ENCODE results near the gene ROR2. TPM values are rescaled to one million over a fixed set of nuclear protein-coding genes. Genes with fewer than 3 reads are reported as not detected.

ROR2 gene
- total and polyA plus RNA-seq, 2 experiments from 2014 or later: 8.1 to 18.8 TPM

GRCh38 chr9:91726406-91727100, 223.5 kb downstream of the ROR2 start:
- Mint-ChIP-seq H3K27ac (no peak overlapping the region), H3K9me3 (no peaks in the 10 kb centered on the region), H3K27me3 (ENCODE audit: insufficient read depth, low read depth, poor library complexity) (peaks cover 8% of the 10 kb centered on the region), H3K4me3 (no peak overlapping the region), H3K4me1 (peaks cover 4% of the 10 kb centered on the region; the same call in 1 of the 3 replicates), H3K36me3 (ENCODE audit: low read depth) (0 out of 3 replicates have a peak, but pooled peaks cover 3% of the 10 kb centered on the region)
- H3K79me2 ChIP-seq (replicated peaks; ENCODE audit: insufficient read depth): no peaks in the 10 kb centered on the region
- H3K4me2 ChIP-seq: no peak overlapping the region
- no peak overlapping the region for H3K4me3 ChIP-seq
- ATAC-seq (no peak), DNase-seq (ENCODE audit: low spot score) (no peak)
- H3K27ac ChIP-seq (ENCODE audit: low read depth): no peak overlapping the region
- H2AFZ ChIP-seq: no peak overlapping the region
- no peaks in the 10 kb centered on the region for H3K36me3 ChIP-seq (ENCODE audit: insufficient read depth)
- no peaks in the 10 kb centered on the region for H4K20me1 ChIP-seq (replicated peaks; ENCODE audit: insufficient read depth)
- no peaks in the 10 kb centered on the region for H3K9me2 ChIP-seq (ENCODE audit: insufficient read depth)
- H3K27me3 ChIP-seq (ENCODE audit: insufficient read depth): no peaks in the 10 kb centered on the region
- no peaks in the 10 kb centered on the region for H3K4me1 ChIP-seq (ENCODE audit: insufficient read depth)
- H3F3A ChIP-seq (replicated peaks; ENCODE audit: low read depth): no peaks in the 10 kb centered on the region
- TF ChIP-seq JUNB (IDR thresholded peaks at IDR 0.05; ENCODE audit: unreplicated experiment) (no peak), STAT1 (IDR thresholded peaks at IDR 0.05; ENCODE audit: unreplicated experiment) (no peak), ZNF114 (CRISPR knock-in tag; IDR thresholded peaks at IDR 0.05) (no peak), ZNF331 (CRISPR knock-in tag; IDR thresholded peaks at IDR 0.05; ENCODE audit: low read depth) (no peak), EZH2 (IDR thresholded peaks at IDR 0.05; ENCODE audit: low read depth, unreplicated experiment) (no peak), CREB1 (CRISPR knock-in tag; IDR thresholded peaks at IDR 0.05; ENCODE audit: low read depth) (no peak), POLR2AphosphoS5 (IDR thresholded peaks at IDR 0.05; ENCODE audit: low read depth) (no peak)
- TF ChIP-seq, protein P1, sequence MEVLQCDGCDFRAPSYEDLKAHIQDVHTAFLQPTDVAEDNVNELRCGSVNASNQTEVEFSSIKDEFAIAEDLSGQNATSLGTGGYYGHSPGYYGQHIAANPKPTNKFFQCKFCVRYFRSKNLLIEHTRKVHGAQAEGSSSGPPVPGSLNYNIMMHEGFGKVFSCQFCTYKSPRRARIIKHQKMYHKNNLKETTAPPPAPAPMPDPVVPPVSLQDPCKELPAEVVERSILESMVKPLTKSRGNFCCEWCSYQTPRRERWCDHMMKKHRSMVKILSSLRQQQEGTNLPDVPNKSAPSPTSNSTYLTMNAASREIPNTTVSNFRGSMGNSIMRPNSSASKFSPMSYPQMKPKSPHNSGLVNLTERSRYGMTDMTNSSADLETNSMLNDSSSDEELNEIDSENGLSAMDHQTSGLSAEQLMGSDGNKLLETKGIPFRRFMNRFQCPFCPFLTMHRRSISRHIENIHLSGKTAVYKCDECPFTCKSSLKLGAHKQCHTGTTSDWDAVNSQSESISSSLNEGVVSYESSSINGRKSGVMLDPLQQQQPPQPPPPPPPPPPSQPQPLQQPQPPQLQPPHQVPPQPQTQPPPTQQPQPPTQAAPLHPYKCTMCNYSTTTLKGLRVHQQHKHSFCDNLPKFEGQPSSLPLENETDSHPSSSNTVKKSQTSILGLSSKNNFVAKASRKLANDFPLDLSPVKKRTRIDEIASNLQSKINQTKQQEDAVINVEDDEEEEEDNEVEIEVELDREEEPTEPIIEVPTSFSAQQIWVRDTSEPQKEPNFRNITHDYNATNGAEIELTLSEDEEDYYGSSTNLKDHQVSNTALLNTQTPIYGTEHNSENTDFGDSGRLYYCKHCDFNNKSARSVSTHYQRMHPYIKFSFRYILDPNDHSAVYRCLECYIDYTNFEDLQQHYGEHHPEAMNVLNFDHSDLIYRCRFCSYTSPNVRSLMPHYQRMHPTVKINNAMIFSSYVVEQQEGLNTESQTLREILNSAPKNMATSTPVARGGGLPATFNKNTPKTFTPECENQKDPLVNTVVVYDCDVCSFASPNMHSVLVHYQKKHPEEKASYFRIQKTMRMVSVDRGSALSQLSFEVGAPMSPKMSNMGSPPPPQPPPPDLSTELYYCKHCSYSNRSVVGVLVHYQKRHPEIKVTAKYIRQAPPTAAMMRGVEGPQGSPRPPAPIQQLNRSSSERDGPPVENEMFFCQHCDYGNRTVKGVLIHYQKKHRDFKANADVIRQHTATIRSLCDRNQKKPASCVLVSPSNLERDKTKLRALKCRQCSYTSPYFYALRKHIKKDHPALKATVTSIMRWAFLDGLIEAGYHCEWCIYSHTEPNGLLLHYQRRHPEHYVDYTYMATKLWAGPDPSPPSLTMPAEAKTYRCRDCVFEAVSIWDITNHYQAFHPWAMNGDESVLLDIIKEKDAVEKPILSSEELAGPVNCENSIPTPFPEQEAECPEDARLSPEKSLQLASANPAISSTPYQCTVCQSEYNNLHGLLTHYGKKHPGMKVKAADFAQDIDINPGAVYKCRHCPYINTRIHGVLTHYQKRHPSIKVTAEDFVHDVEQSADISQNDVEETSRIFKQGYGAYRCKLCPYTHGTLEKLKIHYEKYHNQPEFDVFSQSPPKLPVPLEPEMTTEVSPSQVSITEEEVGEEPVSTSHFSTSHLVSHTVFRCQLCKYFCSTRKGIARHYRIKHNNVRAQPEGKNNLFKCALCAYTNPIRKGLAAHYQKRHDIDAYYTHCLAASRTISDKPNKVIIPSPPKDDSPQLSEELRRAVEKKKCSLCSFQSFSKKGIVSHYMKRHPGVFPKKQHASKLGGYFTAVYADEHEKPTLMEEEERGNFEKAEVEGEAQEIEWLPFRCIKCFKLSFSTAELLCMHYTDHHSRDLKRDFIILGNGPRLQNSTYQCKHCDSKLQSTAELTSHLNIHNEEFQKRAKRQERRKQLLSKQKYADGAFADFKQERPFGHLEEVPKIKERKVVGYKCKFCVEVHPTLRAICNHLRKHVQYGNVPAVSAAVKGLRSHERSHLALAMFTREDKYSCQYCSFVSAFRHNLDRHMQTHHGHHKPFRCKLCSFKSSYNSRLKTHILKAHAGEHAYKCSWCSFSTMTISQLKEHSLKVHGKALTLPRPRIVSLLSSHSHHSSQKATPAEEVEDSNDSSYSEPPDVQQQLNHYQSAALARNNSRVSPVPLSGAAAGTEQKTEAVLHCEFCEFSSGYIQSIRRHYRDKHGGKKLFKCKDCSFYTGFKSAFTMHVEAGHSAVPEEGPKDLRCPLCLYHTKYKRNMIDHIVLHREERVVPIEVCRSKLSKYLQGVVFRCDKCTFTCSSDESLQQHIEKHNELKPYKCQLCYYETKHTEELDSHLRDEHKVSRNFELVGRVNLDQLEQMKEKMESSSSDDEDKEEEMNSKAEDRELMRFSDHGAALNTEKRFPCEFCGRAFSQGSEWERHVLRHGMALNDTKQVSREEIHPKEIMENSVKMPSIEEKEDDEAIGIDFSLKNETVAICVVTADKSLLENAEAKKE (CRISPR knock-in tag; IDR thresholded peaks at IDR 0.05): no peak
- TF ChIP-seq, protein P2, sequence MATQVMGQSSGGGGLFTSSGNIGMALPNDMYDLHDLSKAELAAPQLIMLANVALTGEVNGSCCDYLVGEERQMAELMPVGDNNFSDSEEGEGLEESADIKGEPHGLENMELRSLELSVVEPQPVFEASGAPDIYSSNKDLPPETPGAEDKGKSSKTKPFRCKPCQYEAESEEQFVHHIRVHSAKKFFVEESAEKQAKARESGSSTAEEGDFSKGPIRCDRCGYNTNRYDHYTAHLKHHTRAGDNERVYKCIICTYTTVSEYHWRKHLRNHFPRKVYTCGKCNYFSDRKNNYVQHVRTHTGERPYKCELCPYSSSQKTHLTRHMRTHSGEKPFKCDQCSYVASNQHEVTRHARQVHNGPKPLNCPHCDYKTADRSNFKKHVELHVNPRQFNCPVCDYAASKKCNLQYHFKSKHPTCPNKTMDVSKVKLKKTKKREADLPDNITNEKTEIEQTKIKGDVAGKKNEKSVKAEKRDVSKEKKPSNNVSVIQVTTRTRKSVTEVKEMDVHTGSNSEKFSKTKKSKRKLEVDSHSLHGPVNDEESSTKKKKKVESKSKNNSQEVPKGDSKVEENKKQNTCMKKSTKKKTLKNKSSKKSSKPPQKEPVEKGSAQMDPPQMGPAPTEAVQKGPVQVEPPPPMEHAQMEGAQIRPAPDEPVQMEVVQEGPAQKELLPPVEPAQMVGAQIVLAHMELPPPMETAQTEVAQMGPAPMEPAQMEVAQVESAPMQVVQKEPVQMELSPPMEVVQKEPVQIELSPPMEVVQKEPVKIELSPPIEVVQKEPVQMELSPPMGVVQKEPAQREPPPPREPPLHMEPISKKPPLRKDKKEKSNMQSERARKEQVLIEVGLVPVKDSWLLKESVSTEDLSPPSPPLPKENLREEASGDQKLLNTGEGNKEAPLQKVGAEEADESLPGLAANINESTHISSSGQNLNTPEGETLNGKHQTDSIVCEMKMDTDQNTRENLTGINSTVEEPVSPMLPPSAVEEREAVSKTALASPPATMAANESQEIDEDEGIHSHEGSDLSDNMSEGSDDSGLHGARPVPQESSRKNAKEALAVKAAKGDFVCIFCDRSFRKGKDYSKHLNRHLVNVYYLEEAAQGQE (IDR thresholded peaks at IDR 0.05; ENCODE audit: unreplicated experiment): no peak
- TF ChIP-seq, protein P3, sequence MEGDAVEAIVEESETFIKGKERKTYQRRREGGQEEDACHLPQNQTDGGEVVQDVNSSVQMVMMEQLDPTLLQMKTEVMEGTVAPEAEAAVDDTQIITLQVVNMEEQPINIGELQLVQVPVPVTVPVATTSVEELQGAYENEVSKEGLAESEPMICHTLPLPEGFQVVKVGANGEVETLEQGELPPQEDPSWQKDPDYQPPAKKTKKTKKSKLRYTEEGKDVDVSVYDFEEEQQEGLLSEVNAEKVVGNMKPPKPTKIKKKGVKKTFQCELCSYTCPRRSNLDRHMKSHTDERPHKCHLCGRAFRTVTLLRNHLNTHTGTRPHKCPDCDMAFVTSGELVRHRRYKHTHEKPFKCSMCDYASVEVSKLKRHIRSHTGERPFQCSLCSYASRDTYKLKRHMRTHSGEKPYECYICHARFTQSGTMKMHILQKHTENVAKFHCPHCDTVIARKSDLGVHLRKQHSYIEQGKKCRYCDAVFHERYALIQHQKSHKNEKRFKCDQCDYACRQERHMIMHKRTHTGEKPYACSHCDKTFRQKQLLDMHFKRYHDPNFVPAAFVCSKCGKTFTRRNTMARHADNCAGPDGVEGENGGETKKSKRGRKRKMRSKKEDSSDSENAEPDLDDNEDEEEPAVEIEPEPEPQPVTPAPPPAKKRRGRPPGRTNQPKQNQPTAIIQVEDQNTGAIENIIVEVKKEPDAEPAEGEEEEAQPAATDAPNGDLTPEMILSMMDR (conservative IDR thresholded peaks at IDR 0.05; ENCODE audit: low read depth in 2 of 2): no peak

Measured in GM23338 (cell line).